K562 (cell line): ENCODE measurements around the gene TP73. TPM values are rescaled to one million over a fixed set of nuclear protein-coding genes. Genes with fewer than 3 reads are reported as not detected.
"Not testable (repeated sequence)": the region's sequence is repeated elsewhere in the genome, so short reads cannot be mapped to it uniquely, and the experiment has no call there.

Source experiments
- ATAC-seq: fragments of 200-7000 bp; cut with Tn5 transposase; 3 replicates; pipeline ENCODE4 v1.9.1; 2020; ENCODE audit warnings: moderate library complexity
- BruUV-seq: library from RNA; stranded (reverse); fragments of 400-500 nt; replicated peaks from 2 replicates; lab custom pipeline; 2021; lab: Mats Ljungman, UMichigan
- CTCF ChIA-PET: fragments of 300-600 bp; formaldehyde crosslinking; extraction: SDS; loops from one replicate; lab custom pipeline; 2021; ENCODE audit warnings: low intra/inter-chr PET ratio; lab: Yijun Ruan, JAX
- POLR2A ChIA-PET: fragments of 300-600, 350-650 bp; sonication (Branson Sonifier 250); formaldehyde crosslinking; extraction: SDS; loops from one replicate; lab custom pipeline; 2021; ENCODE audit warnings: antibody characterized with exemption, inconsistent platforms; lab: Yijun Ruan, JAX
- DNase-seq, 4 experiments: peaks; one replicate each; pipeline versions ENCODE4 v3.0.0 to v3.0.0-alpha.2; 2011 to 2018; ENCODE audit warnings: low spot score in 3 of 4, mixed read lengths in 3 of 4; ENCODE audit errors: extremely low read depth in 1 of 4
- FAIRE-seq: peaks from 2 replicates; lab custom pipeline; 2011; peaks lifted over from hg19 to GRCh38; lab: Jason Lieb, UNC
- H2AFZ ChIP-seq: 2 replicates; pipeline ENCODE4 v1.6.0; 2011; ENCODE audit warnings: low read depth, low read length, control low read depth, inconsistent platforms
- H3K27ac ChIP-seq: fragments of 200-600 bp; 3 replicates; pipeline ENCODE4 v1.8.0; 2011; ENCODE audit warnings: low read depth, mild to moderate bottlenecking, control low read depth, inconsistent platforms, low read length, moderate library complexity, mixed read lengths; ENCODE audit errors: extremely low read depth
- H3K27me3 ChIP-seq, 2 experiments: fragments of 300-600 bp in 1 of 2; 2 replicates in 1 of 2; 3 replicates in 1 of 2; pipeline versions ENCODE4 v1.6.0 to v1.8.0; 2011; ENCODE audit warnings: inconsistent platforms in 2 of 2, low read length in 2 of 2, mild to moderate bottlenecking in 1 of 2, mixed read lengths in 1 of 2, moderate library complexity in 1 of 2; ENCODE audit not compliant: control insufficient read depth in 2 of 2, insufficient read depth in 2 of 2
- H3K36me3 ChIP-seq: fragments of 300-600 bp; 3 replicates; pipeline ENCODE4 v1.8.0; 2011; ENCODE audit warnings: mild to moderate bottlenecking, low read length, inconsistent platforms; ENCODE audit not compliant: control insufficient read depth, insufficient read depth
- H3K4me1 ChIP-seq, 2 experiments: fragments of 200-600 bp in 1 of 2; replicated peaks in 1 of 2; 2 replicates in 1 of 2; 3 replicates in 1 of 2; pipeline versions ENCODE4 v1.5.1 to v1.8.0; 2011; ENCODE audit warnings: inconsistent platforms in 2 of 2, low read length in 2 of 2, mild to moderate bottlenecking in 1 of 2, mixed read lengths in 1 of 2, moderate library complexity in 1 of 2; ENCODE audit not compliant: control insufficient read depth in 2 of 2, insufficient read depth in 2 of 2
- H3K4me2 ChIP-seq: 2 replicates; pipeline ENCODE4 v1.6.1; 2011; ENCODE audit warnings: low read length, control low read depth, inconsistent platforms, mixed read lengths; ENCODE audit not compliant: insufficient read depth
- H3K4me3 ChIP-seq: fragments of 200-600 bp; sonication (generic), shearing (Covaris generic); 2 replicates; pipeline ENCODE4 v1.5.1; 2016; ENCODE audit warnings: control low read depth, inconsistent platforms
- H3K79me2 ChIP-seq: fragments of 200-600 bp; 3 replicates; pipeline ENCODE4 v1.8.0; 2011; ENCODE audit warnings: low read length, inconsistent platforms; ENCODE audit not compliant: control insufficient read depth, insufficient read depth
- H3K9ac ChIP-seq, 2 experiments: 2 replicates each; pipeline versions ENCODE4 v1.6.0 to v1.6.1; 2011; ENCODE audit warnings: low read depth in 2 of 2, low read length in 2 of 2, control low read depth in 1 of 2, inconsistent platforms in 1 of 2, mild to moderate bottlenecking in 1 of 2, mixed read lengths in 1 of 2; ENCODE audit not compliant: insufficient read depth in 1 of 2
- H3K9me1 ChIP-seq: one replicate; pipeline ENCODE4 v1.6.0; 2011; ENCODE audit warnings: inconsistent platforms, mild to moderate bottlenecking, low read length, moderate library complexity; ENCODE audit not compliant: control insufficient read depth, insufficient read depth
- H3K9me3 ChIP-seq: replicated peaks from 2 replicates; pipeline ENCODE4 v1.5.1; 2011; ENCODE audit warnings: low read depth, low read length, inconsistent platforms; ENCODE audit not compliant: control insufficient read depth, insufficient read depth
- H4K20me1 ChIP-seq: replicated peaks from 2 replicates; pipeline ENCODE4 v1.6.1; 2011; ENCODE audit warnings: low read length, inconsistent platforms, mixed read lengths; ENCODE audit not compliant: control insufficient read depth, insufficient read depth
- RAD21 ChIP-seq, 2 experiments: fragments of 250-450 bp in 1 of 2; fragments of 450-650 bp in 1 of 2; sonication (Bioruptor Pico) in 1 of 2; formaldehyde crosslinking in 1 of 2; IDR thresholded peaks in 1 of 2; conservative IDR thresholded peaks in 1 of 2; 2 replicates each; pipeline versions ENCODE4 v1.4.0 to v1.8.0; 2020 to 2022; ENCODE audit warnings: mild to moderate bottlenecking in 2 of 2, moderate library complexity in 1 of 2
- SMC3 ChIP-seq: conservative IDR thresholded peaks from 2 replicates; pipeline ENCODE4 v1.6.1; 2011; ENCODE audit warnings: low read depth, low read length, improper control_type of control experiment; ENCODE audit not compliant: insufficient read depth
- YY1 ChIP-seq, 3 experiments: IDR thresholded peaks; 2 replicates each; pipeline ENCODE4 v1.6.1; 2011; ENCODE audit warnings: low read length in 2 of 3, mild to moderate bottlenecking in 2 of 3, moderate library complexity in 2 of 3, borderline replicate concordance in 1 of 3, control low read depth in 1 of 3, low read depth in 1 of 3; ENCODE audit not compliant: insufficient read depth in 3 of 3, insufficient replicate concordance in 2 of 3, control insufficient read depth in 1 of 3, insufficient read length in 1 of 3; ENCODE audit errors: extremely low read depth in 1 of 3
- ZFP36 ChIP-seq: fragments of 150-350 bp; IDR thresholded peaks from 2 replicates; pipeline ENCODE4 v1.6.1; 2018; ENCODE audit warnings: low read length, low read depth; ENCODE audit not compliant: partially characterized antibody
- ZNF431 ChIP-seq: sonication (generic); formaldehyde crosslinking; IDR thresholded peaks from 2 replicates; pipeline ENCODE4 v1.8.0; 2022; ENCODE audit warnings: mild to moderate bottlenecking, missing genetic modification reagents
- WGBS: fragments of 100-300 bp; shearing (Covaris generic); methylation state at CpG from one replicate; pipeline ENCODE4 v1.1.6; 2016; ENCODE audit warnings: low coverage, mixed read lengths; ENCODE audit not compliant: insufficient coverage; ENCODE audit errors: missing lambda C conversion rate; 5-methylcytosine and 5-hydroxymethylcytosine counted together
- in situ Hi-C: fragments of 300-500 bp; cut with MboI; formaldehyde crosslinking; loops from 4 replicates; pipeline ENCODE4 v1.15.0; 2018; ENCODE audit warnings: inconsistent platforms, mixed read lengths
- intact Hi-C: fragments of 100-400 bp; cut with micrococcal nuclease; formaldehyde crosslinking; loops from 2 replicates; pipeline ENCODE4 v1.14.2; 2022
- polyA plus RNA-seq, 8 experiments: library from polyadenylated mRNA; depleted of rRNA in 4 of 8; stranded (reverse) in 5 of 8; unstranded in 3 of 8; fragments of >200 nt; fragmentation: Nextera tagmentation in 2 of 8; fragmentation: Illumina TruSeq in 1 of 8; extraction: Ambion mirVana in 2 of 8; extraction: Trizol in 1 of 8; gene quantifications; 2 replicates each; pipeline versions ENCODE4 v1.2.1 to v1.2.3, GENCODE V29; 2011 to 2014; ENCODE audit warnings: inconsistent platforms in 1 of 8, missing spikeins in 1 of 8
- total RNA-seq, 7 experiments: library from RNA; depleted of rRNA in 6 of 7; stranded (reverse); fragments of >200 nt in 6 of 7; fragmentation: Illumina TruSeq in 2 of 7; extraction: Trizol in 2 of 7; gene quantifications; 2 replicates each; pipeline versions ENCODE4 v1.2.1 to v1.2.3, GENCODE V29; 2011 to 2021; ENCODE audit warnings: low replicate concordance in 1 of 7
- TF ChIP-seq, protein P1 (sequence below): fragments of 450-650 bp; conservative IDR thresholded peaks from 2 replicates; pipeline ENCODE4 v1.6.1; 2016; ENCODE audit warnings: missing genetic modification characterization, low read depth, mild to moderate bottlenecking, control low read depth, missing compliant biosample characterization

Gene TP73
- total and polyA plus RNA-seq, 9 of the 15 experiments (the other 6 are each of a cell fraction or from before 2014, with no cell fraction given) = 0.07 to 1.6 (median 0.40) TPM; not detected in 2

DNA sequence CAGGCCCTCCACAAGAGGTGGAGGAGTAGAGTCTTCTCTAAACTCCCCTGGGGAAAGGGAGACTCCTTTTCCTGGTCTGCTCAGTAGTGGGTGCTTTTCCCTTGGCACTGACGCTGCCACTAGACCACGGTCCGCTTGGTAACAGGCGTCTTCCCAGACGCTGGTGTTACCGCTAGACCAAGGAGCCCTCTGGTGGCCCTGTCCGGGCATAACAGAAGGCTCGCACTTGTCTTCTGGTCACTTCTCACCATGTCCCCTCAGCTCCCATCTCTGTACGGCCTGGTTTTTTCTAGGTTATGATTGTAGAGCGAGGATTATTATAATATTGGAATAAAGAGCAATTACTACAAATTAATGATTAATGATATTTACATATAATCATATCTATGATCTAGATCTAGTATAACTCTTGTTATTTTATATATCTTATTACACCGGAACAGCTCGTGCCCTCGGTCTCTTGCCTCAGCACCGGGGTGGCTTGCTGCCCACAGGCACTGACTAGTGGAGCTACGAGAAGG lies 31.1 kb upstream of the TP73 start (continued):
- TF ChIP-seq, protein P1, sequence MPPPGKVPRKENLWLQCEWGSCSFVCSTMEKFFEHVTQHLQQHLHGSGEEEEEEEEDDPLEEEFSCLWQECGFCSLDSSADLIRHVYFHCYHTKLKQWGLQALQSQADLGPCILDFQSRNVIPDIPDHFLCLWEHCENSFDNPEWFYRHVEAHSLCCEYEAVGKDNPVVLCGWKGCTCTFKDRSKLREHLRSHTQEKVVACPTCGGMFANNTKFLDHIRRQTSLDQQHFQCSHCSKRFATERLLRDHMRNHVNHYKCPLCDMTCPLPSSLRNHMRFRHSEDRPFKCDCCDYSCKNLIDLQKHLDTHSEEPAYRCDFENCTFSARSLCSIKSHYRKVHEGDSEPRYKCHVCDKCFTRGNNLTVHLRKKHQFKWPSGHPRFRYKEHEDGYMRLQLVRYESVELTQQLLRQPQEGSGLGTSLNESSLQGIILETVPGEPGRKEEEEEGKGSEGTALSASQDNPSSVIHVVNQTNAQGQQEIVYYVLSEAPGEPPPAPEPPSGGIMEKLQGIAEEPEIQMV = peak; percentile 63
- TF ChIP-seq RAD21 (CRISPR knock-in tag; conservative IDR thresholded peaks at IDR 0.05 in 1 of 2, IDR thresholded peaks at IDR 0.05 in 1 of 2) (peak; percentile 44 to 71), SMC3 (peak; percentile 55; the same call in 1 of the 2 replicates)

DNA sequence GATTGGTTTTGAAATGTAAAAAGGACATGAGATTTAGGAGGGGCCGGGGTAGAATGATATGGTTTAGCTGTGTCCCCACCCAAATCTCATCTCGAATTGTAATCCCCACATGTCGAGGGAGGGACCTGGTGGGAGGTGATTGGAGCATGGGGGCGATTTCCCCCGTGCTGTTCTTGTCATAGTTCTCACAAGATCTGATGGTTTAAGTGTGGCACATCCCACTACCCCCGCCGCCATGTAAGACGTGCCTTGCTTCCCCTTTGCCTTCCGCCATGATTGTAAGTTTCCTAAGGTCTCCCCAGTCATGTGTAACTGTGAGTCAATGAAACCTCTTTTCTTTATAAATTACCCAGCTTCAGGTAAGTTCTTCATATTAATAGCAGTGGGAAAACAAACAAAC lies 30.2 kb upstream of the TP73 start:
- H3K4me3 ChIP-seq, H3K9me3 ChIP-seq, H3K36me3 ChIP-seq, H3K4me2 ChIP-seq, H3K9ac ChIP-seq: not testable (repeated sequence)
- peaks cover 10 to 33% of the 10 kb centered on the region in 2 experiments; a peak in 4 of 5 replicates for H3K4me1 ChIP-seq
- CTCF ChIA-PET = interaction anchor here (0.6 to 1.9 kb wide), 4 partner anchors 130 to 206 kb away, joined by 3 to 8 read pairs (median 6); partner anchors contain the start of gene ARHGEF16
- 3% methylated on average over 9 of the region's 9 CpGs for WGBS
- TF ChIP-seq ZNF431 (CRISPR knock-in tag) (peak; percentile 96), ZFP36 (peak; percentile 42), YY1 (IDR thresholded peaks at IDR 0.05; ENCODE audit: borderline replicate concordance in 1 of 3, control insufficient read depth in 1 of 3, extremely low read depth in 1 of 3, insufficient read depth in 3 of 3, insufficient read length in 1 of 3, insufficient replicate concordance in 2 of 3, low read depth in 1 of 3, low read length in 2 of 3) (peak in 1 of 3 experiments; percentile 23)
- TF ChIP-seq, all 486 proteins: peak for 3; not testable (repeated sequence) for 483
- POLR2A ChIA-PET, H3K27ac ChIP-seq, DNase-seq, H3K9me1 ChIP-seq, H3K79me2 ChIP-seq, H2AFZ ChIP-seq, BruUV-seq, ATAC-seq, FAIRE-seq, intact Hi-C loops: not testable (repeated sequence)
- Histone ChIP-seq H3K27me3 (peaks cover 12 to 40% of the 10 kb centered on the region in 2 experiments; a peak in 4 of 5 replicates), H4K20me1 (peaks cover 13% of the 10 kb centered on the region; the same call in 1 of the 2 replicates)
- in situ Hi-C loops = loop anchor here (5.0 kb wide), 1 partner anchor 180 kb away; no protein-coding TSS in a partner anchor
